Spleen (tissue), 7 donors: ENCODE data around the gene SUMO4.

Source experiments
- CTCF ChIP-seq, 11 experiments: fragments of 200-600 bp in 7 of 11; fragments of 450-650 bp in 4 of 11; sonication (generic) in 4 of 11; IDR thresholded peaks in 8 of 11; conservative IDR thresholded peaks in 3 of 11; 1 replicate in 7 of 11; 2 replicates in 4 of 11; pipeline versions ENCODE4 v1.4.0 to v1.8.0; 2016 to 2021; ENCODE audit warnings: antibody characterized with exemption in 11 of 11, inconsistent platforms in 4 of 11, mild to moderate bottlenecking in 1 of 11
- POLR2A ChIP-seq, 3 donors: fragments of 450-650 bp; IDR thresholded peaks; one replicate each; pipeline ENCODE4 v1.5.1; 2017; ENCODE audit warnings: antibody characterized with exemption in 3 of 3, mild to moderate bottlenecking in 1 of 3
- POLR2AphosphoS5 ChIP-seq, 3 donors: sonication (generic); formaldehyde crosslinking; IDR thresholded peaks; one replicate each; pipeline ENCODE4 v1.5.1; 2017; ENCODE audit warnings: antibody characterized with exemption in 3 of 3
- donor health status: DM: no; HTN: no; CAD: no; lungs with moderate emphysema.
- donor health status: DM: no; HTN: no; CAD: no.
- donor health status: DM: no; HTN: no; CAD: no.

- no peak for TF ChIP-seq POLR2A (IDR thresholded peaks at IDR 0.05)
- TF ChIP-seq POLR2AphosphoS5 (IDR thresholded peaks at IDR 0.05) = no peak
- no peak for TF ChIP-seq CTCF (IDR thresholded peaks at IDR 0.05 in 8 of 11, conservative IDR thresholded peaks at IDR 0.05 in 3 of 11)
These were observed 28.9 kb upstream of the SUMO4 start for GRCh38 chr6:149371154-149371553.
